Upper lobe of left lung (tissue), 4 donors: ENCODE data around the gene M1AP.

ENCODE experiments used
- CTCF ChIP-seq, 6 experiments: fragments of 450-650 bp in 4 of 6; fragments of 200-600 bp in 2 of 6; sonication (generic) in 2 of 6; IDR thresholded peaks; one replicate each; pipeline ENCODE4 v1.5.1; 2016 to 2019; ENCODE audit warnings: antibody characterized with exemption in 6 of 6
- POLR2A ChIP-seq, 4 donors: fragments of 450-650 bp; IDR thresholded peaks; one replicate each; pipeline ENCODE4 v1.5.1; 2016 to 2017; ENCODE audit warnings: antibody characterized with exemption in 4 of 4, mild to moderate bottlenecking in 2 of 4

- TF ChIP-seq POLR2A (IDR thresholded peaks at IDR 0.05): no peak
- TF ChIP-seq CTCF (IDR thresholded peaks at IDR 0.05): no peak
Observed at GRCh38 chr2:74531666-74532065, 116.5 kb downstream of the M1AP start.
